HG02852 (cell line): Measurements from ENCODE around the gene NEURL1B.

ENCODE experiments used
- ATAC-seq: cut with Tn5 transposase; IDR thresholded peaks from one replicate; pipeline ENCODE4 v1.9.1; 2021; ENCODE audit warnings: mild to moderate bottlenecking, moderate library complexity; ENCODE audit not compliant: unreplicated experiment

Gene NEURL1B

DNA sequence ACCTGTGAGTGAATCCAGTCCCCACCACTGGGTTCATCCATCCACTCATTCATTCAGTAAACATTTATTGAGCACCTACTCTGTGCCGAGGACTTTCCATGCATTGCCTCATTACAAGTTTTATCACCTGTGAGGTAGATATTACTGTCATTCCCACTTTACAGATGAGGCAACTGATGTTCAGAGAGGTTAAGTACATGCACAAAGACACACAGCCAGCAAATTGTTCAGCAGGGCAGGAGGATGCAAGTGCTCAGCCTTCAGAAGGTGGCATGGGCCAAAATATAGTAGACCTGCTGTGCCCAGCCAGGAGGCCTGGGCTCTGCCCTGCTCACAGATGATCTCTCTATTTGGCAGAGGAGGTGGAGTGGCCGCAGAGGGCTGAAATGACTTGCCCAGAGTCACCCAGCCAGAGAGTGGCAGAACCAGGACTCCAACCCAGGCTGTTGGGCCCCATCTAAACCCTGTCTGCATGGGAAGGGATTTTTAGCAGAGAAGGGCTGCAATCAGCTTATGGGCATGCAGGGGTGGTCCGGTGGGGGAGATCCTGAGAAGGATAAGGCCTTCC lies 7.6 kb upstream of the NEURL1B start:
- ATAC-seq = no peak

DNA sequence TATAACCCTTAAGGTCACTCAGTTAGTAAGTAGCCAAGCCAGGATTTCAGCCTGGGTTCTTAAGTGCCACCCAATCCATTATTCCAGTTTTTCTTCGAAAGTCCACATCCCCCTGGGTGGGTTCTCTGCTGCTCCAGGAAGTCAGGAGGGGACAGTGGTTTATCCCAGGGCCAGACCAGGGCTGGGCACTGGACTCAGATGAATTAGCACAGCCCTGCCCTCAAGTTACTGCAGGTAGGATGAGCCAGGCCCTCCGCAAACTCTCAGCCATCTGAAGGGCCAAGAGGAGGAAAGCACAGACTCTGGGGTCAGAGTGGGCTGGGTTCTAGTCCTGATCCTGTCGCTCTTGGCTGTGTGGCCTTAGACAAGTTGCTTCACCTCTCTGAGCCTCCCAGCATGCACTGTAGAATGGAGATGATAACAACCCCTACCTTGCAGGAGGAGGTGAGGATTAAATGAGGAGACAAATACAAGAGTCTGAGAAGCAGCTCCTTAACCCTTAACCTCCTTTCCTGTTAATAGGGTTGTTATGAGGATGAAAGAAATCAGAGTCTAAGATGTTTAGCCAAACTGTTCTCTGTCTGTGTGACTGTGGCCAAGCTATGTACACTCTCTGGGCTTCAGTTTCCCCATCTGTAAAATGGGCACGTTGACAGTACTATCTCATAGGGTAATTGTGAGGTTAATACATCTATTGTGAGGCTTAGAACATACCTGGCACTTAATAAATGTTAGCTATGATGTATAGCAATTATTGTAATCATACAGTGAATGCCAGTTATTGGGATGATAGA lies 6.8 kb upstream of the NEURL1B start:
- no peak for ATAC-seq

- no peak for ATAC-seq
Observed at GRCh38 chr5:172635038-172635437, 6.0 kb upstream of the NEURL1B start.

- no peak for ATAC-seq
Observed at GRCh38 chr5:172636279-172637050, 4.6 kb upstream of the NEURL1B start.

GRCh38 chr5:172637110-172637580 lies 3.9 kb upstream of the NEURL1B start:
- no peak for ATAC-seq

DNA sequence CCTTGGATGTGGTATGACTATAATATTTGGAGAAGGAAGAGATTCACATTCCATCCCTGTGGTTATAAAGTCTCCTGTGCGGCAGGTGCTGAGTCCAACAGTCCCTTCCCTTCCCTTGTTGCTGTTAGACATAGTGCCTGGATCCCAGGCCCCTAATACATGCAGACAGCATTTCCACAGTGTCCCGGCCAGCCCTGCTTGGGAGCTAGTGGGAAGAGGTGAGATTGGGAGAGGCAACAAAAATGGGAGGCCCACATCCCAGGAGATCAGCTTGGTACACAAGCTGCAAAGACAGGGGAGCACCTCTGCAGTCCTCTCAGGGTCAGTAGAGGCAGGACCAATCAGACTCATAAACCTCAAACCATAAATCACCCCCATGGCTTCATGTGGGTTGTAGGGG lies 3.3 kb upstream of the NEURL1B start:
- no peak for ATAC-seq

DNA sequence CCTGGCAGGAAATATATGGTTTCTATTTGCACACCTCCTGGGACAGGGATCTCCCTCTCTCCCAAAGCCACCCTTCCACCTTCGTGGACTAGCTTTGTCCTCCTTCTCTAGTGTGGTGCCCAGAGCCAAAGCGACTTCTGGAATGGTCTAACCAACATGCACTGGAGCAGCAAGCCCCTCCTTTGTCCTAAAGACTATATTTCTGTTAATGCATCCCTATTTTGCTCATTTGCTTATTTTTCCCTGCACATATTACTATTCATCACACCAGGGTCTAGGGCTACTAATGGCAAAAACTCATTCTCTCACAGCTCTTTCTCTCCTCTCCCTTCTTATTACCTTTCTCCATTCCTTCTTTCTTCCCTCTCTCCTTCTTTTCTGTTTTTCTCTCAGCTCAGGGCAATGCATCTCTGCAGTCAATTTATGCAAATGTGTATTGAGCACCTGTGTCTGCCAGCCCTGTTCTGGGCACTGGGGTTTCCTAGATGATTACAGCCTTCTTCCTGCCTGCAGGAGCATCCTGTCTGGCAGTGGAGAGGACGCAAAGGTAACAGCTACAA lies 2.8 kb upstream of the NEURL1B start:
- ATAC-seq = no peak

DNA sequence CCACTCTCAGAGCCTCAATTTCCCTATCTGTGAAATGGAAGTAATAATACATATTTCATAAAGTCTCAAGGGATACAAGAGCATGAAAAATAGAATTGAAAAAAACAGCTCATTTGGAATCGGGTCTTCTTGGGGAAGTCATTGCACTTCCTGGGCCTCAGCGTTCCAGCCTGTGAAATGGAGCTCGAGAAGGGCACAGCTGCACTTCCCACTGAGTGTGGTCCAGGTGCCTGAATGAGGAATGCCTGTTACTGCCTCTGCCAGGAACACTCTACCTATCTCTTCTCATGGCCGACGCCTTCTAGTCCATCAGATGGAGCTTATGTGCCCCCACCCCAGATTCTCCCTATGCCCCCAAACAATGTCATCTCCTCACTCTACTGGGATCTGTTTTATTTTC lies 924 bp upstream of the NEURL1B start:
- no peak for ATAC-seq

DNA sequence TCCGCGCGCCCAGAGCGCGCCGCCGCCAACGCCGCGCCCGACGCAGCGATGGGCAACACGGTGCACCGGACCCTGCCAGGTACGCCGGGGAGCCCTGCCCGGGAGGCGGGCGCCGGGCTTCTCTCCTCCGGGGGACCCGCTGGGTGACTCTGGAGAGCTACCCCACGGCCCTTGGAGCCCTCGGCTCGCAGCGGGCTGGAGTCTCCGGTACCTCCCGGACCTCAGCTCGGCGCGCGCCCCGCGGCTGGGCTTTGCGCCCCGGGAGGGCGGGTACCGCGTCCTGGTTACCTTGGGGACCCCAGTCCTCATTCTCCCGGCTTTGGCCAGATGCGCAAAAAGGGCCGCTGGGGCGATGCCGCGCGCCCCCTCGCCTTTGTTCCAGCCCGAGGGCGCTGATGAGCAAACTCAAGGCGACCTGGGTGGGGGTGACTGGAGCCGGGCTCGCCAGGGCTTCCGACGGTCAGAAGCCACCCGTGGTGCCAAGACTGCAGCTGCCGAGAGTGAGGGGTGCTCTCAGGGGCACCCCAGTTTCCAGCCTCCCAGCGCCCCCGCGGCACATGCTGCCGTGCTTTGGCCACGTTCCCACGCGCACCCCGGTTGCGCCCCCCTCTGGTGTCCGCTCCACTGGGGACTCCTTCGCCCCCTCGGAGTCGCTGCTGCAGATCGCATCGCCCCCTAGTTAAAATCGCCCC lies 442 bp downstream of the NEURL1B start:
- no peak for ATAC-seq

GRCh38 chr5:172642051-172642409 lies 967 bp downstream of the NEURL1B start:
- ATAC-seq = no peak

DNA sequence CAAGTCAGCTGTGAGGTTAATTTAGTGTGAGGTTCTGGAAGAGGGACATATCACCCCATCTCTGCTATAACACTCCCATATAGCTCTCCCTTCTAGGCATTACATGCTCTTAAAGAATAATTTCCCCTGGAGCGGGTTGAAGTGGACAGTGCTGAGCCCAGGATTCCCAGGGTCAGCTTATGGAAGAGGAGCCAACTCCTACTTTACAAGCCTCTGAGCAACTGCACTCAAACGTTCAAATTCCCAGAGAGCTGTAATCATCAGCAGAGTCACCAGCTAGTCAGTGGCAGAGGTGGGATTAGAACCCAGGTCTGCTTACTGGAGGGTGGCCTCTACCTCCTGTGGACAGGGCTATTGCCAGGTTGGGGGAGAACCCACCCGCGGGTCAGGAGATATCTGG lies 1.4 kb downstream of the NEURL1B start:
- ATAC-seq = no peak

DNA sequence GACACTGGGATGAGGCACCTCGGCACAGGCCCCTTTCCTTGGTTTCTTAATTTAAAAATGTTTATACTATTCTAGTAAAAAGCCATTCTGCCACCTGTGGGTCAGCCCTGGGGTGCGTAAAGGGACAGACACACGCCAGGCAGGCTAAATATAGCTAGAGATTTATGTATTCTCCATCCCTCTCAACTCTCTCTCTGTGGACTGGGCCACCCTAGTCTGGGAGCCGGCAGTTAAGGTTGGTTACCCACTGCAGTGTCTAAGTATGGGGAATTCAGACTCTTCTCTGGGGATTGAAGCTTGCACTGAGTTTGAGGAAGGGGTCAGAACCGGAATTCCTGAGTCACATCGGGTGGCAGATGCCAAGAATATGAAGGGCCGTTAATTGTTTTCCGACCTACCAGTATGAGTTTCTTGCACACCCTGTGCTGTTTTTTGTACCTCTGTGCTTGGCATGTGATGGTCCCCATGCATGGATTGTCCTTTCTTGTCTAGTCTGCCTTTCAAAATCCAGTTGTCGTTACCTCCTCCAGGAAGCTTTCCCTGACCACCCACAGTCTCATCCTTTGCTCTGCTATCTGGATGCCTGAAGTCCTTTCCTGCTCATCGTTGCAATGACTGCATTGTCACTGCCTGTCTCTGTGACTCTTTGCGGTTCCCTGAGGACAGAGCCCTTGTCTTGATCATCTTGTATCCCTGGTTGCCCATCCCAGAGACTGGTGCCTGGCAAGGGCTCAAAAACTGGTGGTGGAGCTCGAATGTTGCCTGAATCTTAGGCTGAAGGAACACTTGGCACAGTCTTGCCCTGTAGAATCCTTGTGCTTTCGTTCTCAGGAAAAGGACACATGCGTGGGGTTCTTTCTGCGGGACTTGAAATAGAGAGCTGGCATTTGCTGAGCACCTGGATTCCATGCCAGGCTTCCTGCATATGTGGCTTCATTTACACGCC lies 2.1 kb downstream of the NEURL1B start:
- ATAC-seq = no peak

DNA sequence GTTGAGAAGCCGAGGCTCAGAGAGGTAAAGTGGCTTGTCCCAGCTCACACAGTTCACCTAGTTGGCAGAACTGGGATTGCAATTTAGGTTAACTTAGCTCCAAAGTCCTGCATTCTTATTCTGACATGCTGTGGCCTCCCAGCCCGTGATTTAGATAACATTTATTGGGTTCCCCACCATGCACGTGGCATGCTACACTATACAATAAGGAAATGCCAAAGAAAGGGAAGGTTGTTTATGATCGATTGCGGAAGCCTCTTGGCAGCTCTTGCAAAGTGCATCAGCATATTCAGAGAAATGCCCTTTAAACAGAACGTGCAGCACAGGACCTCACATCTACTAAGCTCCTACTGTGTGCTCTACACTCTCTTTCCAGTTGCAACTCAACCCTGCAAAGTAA lies 3.2 kb downstream of the NEURL1B start:
- ATAC-seq = no peak

GRCh38 chr5:172644711-172645110 lies 3.6 kb downstream of the NEURL1B start:
- ATAC-seq = no peak

- ATAC-seq = no peak
Observed at GRCh38 chr5:172645271-172646055, 4.4 kb downstream of the NEURL1B start.

DNA sequence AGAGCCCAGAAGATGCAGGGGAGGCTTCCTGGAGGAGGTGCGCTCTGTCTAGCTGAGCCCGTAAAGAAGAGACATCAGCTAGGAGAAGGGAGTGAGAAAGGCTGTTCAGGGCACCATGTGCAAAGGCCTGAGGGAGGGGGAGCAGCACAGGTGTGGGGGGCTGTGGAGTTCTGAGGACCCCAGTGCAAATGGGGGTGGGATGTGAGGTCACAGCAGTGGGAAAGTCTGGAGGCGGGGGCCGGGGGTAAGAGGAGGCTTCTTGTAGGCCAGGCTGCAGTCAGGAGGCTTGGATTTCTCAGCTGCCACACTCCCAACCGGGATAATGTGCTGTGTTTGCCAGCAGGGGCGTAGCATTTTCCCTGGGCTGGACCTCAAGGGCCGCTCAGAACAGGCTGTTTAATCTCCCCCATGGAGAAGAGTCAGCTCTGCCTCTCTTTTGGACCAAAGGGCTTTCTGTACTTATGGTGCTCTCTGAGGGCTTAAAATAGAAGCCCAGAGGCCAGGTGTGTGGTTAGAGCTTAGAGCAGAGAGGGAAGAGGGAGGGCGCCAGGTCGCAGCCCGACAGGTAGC lies 5.7 kb downstream of the NEURL1B start:
- no peak for ATAC-seq

DNA sequence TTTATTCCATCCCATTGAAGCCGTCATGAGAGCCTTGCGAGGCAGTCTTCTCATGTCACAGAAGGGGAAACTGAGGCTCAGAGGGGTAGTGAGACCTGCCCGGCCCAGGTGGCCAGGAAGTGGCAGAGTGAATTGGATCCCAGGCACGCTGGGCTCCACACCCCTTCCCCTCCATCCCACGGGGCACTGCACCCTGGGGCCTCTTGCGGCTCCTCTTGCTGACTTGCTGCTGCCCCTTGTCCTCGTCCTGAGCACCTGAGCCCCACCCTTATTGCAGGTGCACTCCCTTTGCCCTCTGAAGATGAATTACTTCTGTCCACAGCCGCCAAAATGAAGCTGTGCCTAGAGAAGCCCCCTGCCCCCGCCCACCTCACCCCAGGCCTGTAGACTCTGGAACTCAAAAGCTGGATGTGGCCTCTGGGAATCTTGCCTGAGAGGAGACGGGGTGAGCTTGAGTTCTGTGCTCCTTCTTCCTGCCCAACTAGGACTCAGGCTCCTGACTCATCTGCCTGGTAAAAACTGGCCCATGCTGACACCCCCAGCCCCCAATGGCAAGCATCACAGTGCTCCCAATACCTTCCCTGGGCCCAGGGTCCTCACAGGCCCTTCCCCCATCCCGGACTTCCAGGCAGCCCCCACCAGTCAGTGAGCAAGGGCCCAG lies 6.4 kb downstream of the NEURL1B start:
- no peak for ATAC-seq

DNA sequence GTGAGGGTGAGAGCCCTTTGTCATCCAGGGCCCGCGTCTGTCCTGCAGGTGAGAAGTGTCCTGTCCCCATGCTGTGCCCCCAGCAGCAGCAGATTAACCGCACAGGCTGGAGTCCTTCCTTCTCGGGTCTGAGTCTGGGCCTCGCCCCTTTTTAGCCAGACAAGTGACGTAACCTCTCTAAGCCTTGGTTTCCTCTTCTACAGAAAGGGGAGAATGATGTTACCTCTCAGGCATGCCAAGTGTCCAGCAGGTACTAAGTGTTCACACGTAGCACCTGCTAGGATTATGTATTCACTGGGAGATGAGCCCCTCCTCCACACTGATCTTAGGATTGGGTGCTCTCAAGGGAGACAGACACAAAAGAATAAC lies 6.9 kb downstream of the NEURL1B start:
- ATAC-seq = no peak
